Cerebellar nuclear complex (tissue), 1 donor: ENCODE results near the gene FMNL3.
"Not testable (repeated sequence)": the region's sequence is repeated elsewhere in the genome, so short reads cannot be mapped to it uniquely, and the experiment has no call there.

Source experiments
- DNase-seq, 2 experiments: peaks; one replicate each; lab custom pipeline; 2025; lab: John Stamatoyannopoulos, UW

Gene FMNL3

DNA sequence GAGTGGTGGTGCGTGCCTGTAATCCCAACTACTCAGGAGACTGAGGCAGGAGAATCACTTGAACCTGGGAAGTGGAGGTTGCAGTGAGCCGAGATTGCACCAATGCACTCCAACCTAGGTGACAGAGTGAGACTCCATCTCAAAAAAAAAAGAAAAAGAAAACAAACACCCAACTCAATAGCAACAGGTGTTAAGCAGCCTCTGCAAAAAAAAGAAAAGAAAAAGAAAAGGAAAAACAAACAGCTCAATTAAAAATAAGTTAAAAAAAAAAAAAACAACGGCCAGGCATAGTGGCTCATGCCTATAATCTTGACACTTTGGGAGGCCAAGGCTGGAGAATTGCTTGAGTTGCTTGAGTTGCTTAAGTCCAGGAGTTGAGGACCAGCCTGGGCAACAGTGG, 10.6 kb upstream of the FMNL3 start:
- not testable (repeated sequence) for DNase-seq

DNA sequence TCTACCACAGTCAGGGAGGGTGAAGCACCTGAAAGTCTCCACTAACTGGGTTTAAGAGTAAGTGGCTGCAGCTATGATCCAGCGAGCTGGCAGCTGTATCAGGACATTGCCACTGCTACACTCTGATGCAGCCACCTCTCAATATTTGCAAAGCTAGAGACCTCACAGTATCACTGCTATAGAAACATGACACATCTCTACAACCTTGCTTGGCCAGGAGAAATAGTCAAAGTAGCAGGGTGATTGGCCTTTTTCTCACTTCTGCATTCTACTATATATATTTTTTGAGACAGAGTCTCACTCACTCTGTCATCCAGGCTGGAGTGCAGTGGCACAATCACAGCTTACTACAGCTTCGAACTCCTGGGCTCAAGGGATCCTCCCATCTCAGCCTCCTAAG, 9.3 kb upstream of the FMNL3 start:
- DNase-seq, result no peak

DNA sequence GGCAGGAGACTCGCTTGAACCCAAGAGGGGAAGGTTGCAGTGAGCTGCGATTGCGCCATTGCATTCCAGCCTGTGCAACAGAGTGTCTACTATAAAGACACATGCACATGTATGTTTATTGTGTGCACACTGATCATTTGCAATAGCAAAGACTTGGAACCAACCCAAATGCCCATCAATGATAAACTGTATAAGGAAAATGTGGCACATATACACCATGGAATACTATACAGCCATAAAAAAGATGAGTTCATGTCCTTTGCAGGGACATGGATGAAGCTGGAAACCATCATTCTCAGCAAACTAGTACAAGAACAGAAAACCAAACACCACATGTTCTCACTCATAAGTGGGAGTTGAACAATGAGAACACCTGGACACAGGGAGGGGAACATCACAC, 6.7 kb upstream of the FMNL3 start:
- DNase-seq, result not testable (repeated sequence)

DNA sequence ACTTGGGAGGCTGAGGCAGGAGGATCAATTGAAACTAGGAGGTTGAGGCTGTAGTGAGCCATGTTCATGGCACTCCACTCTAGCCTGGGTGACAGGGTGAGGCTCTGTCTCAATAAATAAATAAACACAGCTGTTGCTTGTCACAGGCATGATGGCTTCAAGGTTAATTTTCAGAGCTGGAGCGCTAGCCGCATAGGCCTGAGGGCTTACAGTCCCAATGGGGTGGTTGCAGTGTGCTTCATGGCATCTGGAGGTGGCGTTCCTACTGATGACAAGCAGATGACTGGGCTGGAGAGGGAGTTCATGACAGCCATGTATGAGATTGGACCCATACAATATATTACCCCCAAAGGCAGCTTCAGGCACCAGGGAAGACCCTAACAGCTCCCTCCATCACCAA, 1.6 kb upstream of the FMNL3 start:
- DNase-seq, result no peak

DNA sequence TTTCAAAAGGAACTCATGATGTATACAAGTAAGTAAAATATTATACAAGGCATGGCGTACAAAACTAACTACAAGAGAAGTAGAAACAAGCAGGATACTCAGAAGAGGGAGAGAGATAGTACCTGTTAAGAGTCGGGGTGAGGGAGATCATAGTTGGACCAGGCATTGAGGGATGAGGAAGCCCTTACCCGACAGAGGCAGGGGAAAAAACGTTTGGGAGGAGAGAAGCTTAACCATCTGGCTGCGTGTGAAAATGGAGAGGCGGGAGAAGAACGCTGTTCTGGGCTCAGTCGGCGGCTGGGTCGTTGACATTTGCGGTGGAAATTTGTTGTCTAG, 575 bp upstream of the FMNL3 start:
- DNase-seq, result no peak

DNA sequence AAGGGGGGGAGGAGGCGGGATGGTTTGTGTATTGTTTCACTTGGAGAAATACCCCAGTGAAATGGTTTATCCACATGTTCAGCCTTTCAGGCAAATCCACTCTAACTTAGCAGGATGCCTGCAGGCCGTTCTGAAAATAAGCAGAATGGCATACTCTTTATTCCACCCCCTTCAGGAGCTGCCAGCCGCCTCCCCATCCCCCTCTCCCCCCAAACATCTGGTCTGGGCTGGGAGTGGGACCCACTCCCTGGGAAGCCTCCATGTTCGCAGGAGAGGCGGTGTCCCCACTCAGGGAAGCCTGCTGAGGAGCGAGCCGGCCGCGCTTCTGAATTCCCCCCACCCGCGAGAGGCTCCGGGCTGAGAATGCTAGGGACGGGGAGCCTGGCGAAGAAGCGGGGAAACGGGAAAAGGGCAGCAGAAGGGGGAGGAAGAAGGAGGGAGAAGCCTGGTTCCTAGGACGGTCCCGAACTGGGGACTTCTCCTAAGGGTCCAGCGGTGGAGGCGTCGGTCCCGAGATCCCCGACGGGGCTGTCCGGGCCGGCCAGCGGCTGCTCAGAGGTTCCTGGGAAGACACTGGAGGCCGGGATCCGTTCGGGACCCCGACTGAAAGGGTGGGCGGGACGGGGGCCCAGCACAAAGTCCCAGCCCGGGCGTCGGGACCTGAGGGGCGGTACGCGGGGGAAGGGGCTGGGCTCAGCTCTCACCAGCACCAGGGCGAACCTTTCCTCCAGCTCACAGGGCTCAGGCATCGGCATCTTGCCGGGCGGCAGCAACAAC, 666 bp downstream of the FMNL3 start:
- DNase-seq, result no peak

DNA sequence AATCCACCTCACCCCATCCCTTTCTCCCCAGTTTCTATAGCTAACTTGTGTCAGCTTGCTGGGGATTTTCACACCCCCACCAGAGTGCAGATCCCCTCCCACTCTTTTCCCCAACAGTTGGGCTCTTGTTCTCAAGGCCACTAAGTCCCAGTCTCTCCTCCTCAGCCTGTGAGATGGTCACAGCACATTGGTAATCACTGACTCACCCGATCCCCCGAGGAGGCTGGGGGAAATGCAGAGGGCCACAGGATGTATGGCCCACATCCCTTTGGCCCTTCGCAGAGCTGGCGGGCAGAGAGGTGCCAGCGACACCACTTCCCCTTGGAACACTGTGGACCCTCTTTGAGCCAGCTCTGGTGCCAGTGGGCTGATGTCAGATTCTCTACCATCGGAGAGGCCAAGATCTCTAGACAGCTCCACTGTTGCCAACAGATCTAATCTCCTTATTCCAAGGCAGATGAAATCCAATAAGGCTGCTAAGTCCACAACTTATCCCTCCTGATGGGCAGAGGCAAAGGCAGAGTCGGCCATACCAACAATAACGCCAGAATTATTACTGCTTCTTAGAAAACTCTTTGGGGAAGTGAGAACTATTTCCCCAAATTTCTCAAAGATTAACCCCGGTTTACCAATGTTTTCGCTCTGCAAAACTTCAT, 1.6 kb downstream of the FMNL3 start:
- no peak for DNase-seq

DNA sequence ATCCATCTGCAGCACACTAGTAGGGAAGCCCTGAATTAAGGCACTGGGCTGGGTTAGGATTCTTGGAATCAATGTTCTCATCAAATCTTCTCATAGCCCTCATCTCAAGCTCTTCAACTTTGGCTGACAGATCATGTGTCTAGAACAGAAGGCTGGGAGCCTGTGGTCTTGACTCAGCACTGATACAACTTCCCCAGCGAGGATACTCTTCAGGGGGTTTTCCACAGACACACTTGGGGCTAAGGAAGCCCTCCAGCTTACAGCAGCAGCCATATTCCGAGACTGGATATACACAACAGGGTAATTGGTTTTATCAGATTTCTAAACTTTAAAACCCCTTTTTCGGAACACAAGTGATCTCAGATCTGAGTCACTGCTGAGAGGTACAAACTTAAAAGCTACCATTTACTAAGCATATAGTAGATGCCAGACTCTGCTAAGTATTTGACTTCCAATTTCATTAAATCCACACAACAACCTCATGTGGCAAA, 3.5 kb downstream of the FMNL3 start:
- no peak for DNase-seq

DNA sequence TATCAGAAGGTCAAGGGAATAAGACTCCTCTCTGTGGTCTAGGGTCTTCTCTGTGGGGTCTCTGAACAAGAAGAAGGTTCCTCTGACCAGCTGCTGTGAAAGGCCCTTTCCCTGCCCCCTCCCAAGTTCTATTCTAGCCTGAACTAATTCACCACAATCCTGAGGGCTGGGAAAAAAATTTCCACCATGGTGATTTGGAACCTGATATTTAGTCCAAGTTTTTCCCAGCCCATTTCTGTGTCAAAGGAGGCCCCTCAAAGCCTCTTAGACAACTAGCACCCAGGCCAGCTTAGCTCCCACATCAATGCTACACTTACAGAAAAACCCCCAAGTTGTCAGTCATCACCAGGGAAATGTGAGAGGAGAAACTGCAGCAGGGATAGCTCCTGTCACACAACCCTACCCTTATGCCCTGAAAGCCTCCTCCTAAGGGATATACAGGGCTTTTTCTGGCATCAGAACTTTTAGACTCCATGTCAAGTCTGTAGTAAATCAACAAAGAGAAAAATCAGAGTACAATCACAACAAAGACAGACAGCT, 4.5 kb downstream of the FMNL3 start:
- DNase-seq, result no peak

DNA sequence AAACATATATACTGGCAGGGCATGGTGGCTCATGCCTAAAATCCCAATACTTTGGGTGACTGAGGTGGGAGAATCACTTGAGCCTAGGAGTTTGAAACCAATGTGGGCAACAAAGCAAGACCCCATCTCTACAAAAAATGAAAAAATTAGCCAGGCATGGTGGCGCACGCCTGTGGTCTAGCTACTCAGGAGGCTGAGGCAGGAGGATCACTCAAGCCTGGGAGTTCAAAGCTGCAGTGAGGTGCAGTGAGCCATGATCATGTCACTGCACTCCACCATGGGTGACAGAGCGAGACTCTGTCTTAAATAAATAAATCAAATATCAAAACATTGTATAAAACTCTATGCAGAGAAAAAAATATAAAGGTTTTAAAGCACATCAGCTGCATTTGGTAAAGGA, 5.2 kb downstream of the FMNL3 start:
- no peak for DNase-seq

DNA sequence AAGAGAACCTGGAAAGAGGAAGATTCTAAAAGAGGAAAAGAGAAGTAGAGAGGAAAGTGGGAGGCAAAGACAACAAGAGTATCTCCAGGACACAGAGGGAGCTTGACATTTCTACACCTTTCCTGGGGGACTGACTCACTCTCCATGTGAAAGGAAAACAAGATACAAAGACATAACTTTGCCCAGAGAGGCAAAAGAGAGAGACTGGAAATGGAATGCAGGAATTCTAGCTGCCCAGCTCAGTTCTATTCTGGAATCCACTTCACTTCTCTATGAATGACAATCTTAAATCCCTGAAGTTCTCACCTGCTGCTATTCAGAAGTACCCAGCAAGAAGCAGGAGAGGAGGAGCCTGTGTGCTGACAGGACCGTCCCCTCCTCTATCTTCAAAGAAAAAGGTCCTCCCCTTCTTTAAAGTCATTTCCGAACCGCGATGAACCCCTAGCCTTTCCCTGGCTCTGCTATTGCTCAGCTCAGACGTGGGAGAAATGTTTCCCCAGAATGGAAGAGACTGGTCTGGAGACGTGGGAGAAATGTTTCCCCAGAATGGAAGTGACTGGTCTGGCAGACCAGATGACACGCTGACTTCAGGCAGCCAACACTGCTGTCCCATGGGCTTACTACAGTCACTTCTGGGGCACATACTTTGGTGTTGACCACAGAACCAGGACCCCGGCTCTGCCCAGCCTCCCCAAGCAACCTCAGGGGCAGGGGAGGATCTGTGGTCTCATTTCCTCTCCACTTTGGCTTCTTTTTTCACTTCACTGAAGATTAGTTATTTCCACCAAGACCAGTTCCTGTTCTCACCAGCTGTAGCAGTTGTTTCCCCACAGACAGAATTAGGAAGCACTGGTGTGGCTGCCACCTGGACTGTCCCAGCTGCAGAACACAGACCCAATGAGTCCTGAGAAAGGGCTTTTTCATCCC, 8.3 kb downstream of the FMNL3 start:
- no peak for DNase-seq

DNA sequence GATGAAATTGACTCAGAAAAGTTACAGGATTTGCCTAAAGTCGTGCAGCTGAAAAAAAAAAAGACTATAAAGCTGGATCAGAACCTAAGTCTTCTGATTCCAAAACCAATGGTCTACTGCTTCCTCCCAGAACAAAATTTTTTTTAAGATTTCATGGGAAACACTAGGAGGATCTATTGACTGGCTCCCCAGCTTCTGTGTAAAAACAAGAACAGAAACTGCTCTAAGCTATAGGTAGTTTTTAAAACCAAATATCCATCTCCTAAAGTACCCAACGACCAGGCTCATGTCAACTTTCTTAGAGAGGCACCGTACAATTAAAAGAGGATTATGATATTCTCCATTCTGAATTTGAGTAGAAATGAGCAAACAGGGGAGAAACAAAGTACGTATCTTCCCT, 9.4 kb downstream of the FMNL3 start:
- no peak for DNase-seq

DNA sequence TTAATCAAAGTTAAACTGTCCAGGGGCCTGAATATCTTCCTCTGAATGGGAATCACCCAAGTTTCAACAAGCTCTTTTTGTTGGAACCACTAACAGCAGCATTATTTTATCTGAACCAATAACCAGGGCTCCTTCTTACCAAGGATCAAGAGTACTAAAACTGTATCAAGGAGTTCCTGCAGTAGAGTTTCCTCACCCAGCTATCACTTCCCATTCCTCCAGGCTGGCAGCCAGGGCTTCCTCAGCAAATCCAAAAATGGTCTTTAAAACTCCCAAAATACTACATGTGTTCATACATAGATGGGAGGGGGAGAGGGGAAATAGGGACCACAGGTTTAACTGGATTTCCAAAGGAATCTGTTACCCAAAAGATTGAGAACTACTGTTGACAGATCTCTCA, 10.5 kb downstream of the FMNL3 start:
- no peak for DNase-seq

DNA sequence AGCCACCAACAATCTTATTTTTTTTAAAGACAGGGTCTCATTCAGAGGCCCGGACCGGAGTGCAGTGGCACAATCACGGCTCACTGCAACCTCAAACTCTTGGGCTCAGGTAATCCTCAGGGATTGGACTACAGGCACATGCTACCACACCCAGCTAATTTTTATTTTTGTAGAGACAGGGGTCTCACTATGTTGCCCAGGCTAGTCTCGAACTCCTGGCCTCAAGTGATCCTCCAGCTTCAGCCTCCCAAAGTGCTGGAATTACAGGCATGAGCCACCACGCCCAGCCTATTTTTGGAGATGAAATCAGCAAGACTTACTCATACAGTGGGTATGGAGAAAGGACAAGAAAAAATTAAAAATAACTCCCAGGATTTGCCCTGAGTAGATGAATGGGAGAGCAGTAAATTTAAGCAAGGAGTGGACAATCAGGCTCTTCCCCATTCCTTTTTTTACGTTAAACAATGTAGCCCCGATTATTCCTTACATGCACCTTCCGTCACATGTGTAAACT, 13.2 kb downstream of the FMNL3 start:
- no peak for DNase-seq

DNA sequence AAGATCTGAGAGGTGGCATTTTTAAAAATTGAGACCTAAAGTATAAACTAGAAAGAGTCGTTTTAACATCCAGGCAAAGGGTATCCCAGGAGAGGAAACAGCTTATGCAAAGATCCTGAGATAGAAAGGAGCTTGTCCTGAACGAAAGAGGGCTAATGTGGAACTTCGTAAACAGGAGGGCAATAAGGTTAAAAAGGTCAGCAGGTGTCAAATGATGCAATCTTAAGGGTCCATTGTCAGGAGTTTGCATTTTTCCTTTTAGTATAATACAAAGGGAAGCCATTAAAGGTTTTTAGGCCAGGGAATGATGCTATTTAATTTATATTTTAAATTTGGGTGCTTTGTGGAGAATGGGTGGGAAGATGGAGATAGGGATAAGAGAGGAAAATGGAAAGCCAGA, 14.4 kb downstream of the FMNL3 start:
- DNase-seq, result no peak

DNA sequence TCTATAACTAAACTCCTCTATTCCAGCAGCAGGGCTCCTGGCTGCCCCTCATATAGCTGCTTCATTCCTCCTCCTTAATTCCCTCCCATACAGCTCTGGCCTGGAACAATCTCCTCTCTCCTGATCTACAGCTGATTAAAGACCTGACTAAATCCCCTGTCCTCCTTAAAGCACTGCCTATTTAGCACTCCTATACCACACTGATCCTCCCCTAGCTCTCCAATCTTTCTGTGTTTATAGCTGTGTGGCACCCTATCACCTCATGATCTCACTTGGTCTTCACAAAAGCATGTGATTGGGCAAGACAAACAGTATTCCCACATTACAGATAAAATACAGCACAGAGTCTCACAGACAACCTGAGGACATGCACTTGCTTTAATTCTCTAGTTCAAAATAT, 17.4 kb downstream of the FMNL3 start:
- DNase-seq, result no peak

DNA sequence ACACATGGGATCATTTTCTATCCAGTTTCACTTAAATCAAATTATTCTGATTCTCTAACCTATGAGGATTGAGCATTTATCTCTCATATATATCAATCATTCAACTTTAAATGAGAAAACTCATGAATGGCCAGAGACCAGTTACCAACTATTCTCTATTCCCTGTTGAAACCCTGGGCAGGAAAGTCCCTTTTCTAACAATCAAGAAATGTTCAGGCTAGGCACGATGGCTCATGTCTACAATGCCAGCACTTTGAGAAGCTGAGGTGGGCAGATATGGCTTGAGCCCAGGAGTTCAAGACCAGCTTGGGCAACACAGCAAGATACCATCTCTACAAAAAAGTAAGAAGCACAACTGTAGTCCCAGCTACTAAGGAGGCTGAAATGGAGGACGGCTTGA, 18.0 kb downstream of the FMNL3 start:
- DNase-seq, result no peak

DNA sequence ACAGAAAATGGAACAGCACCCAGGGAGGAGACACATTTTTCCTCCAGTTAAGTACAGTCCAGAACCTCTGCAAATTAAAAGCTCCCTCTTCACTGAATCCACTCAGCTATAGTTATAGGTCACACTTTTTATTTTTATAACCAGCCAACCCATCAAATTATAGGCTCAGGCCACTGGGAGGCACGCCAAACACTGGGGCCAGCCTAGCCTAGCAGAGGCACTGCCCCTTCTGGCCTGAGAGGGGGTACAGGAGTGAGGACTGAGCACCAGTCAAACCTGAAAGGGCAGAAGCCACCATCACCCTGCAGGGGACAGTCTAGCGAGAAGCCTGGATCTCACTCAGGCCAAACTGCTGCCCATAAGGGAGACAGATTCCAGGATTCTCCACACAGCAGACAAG, 19.3 kb downstream of the FMNL3 start:
- no peak for DNase-seq

DNA sequence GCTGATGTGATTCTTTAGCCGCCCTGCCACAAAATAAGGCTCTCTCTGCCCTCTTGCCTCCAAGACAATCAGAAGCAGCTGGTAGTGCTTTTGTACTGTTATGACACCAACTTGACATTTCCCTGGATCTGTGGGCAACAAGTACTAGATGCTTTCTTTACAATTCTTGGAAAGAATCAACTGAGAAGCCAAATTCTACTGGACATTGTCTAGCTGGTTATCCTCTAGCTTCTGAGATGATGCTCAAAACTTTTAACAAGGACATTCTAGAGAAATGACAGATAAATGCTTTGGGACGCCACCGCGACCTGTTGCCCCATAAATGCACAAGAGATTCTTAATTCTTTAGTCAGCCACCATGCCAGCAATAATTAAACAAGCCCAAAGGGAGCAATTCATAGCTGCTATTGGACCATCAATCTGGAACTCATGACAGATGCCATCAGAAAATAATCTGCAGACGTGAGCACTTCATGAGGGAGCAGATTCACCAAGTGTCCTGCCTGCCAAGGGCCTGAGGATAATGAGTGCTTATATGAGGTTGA, 22.8 kb downstream of the FMNL3 start:
- no peak for DNase-seq

DNA sequence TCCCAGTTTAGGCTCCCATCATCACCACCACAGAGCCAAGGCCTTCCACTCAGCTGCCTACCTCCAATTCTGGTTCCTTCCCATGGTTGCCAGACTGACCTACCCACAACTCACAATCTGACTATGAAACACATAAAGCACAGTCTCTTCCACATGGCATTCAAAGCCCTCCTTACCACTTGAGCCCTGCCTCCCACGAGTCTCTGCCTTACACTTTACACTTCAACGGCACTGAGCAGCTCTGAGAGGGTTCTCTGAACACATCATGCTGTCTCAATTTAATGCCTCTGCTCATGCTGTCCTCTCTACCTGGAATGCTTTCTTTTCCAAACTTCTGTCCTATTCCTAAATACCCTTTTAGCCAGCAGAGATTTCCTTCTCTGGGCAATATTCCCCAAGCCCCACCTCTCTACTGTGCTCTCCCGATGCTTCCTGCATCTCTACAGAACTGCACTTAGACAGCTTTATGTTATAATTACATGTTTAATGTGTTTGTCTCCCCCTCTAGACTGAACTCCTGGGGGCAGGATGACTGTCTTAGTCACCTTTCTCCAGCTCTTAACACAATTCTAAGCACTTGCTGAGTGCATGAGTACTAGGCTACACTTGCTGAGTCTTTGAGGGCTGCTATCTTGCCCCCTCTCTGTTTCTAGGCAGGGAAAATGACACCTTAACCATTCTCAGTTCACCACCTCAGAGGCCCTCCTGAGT, 23.5 kb downstream of the FMNL3 start:
- no peak for DNase-seq

DNA sequence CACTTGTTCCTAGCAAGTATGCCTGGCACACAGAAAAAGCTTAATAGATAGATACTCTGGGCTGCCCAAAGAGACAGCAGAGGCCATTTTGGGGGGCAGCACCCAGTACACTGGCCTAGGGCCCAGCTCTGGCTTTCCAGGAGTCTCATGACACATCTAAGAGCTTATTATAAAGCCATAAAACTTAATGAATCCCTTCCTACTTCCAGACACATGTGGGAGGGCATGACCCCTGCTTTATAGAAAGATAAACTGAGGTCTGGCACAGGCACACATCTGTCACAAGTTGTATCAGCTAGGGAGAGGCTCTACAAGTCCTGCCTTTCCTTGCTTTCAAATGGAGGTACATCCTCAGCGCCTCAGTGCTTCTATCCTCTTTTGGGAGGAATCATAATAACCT, 27.1 kb downstream of the FMNL3 start:
- no peak for DNase-seq
